Activated naive CD4-positive, alpha-beta T cell treated with anti-CD3 and anti-CD28 coated beads, Interleukin-2, amount 50 U/mL, for 72 hours (primary cell): ENCODE measurements around the gene TES. TPM values are rescaled to one million over a fixed set of nuclear protein-coding genes. Genes with fewer than 3 reads are reported as not detected.
"Not testable (repeated sequence)": the region's sequence is repeated elsewhere in the genome, so short reads cannot be mapped to it uniquely, and the experiment has no call there.

Experiments
- ATAC-seq, 2 donors: fragments of 150-1000 bp; cut with Tn5 transposase; 2 replicates each; pipeline ENCODE4 v1.10.0; 2021; ENCODE audit warnings: mild to moderate bottlenecking in 2 of 2, moderate library complexity in 2 of 2
- DNase-seq, 2 donors: peaks; one replicate each; pipeline ENCODE4 v3.0.0; 2021 to 2022; ENCODE audit warnings: low spot score in 2 of 2
- H3K27ac Mint-ChIP-seq, 2 donors: one replicate each; pipeline ENCODE4 v1.8.0; 2022; ENCODE audit warnings: mild to moderate bottlenecking in 2 of 2, mixed read lengths in 2 of 2
- H3K36me3 Mint-ChIP-seq, 2 donors: one replicate each; pipeline ENCODE4 v1.8.0; 2022; ENCODE audit warnings: mixed read lengths in 2 of 2
- H3K9me3 Mint-ChIP-seq, 2 donors: one replicate each; pipeline ENCODE4 v1.8.0; 2022; ENCODE audit warnings: mixed read lengths in 2 of 2
- total RNA-seq, 2 donors: library from RNA; stranded (reverse); gene quantifications; one replicate each; pipeline ENCODE4 v1.2.3, GENCODE V29; 2022

Gene TES, protein sequence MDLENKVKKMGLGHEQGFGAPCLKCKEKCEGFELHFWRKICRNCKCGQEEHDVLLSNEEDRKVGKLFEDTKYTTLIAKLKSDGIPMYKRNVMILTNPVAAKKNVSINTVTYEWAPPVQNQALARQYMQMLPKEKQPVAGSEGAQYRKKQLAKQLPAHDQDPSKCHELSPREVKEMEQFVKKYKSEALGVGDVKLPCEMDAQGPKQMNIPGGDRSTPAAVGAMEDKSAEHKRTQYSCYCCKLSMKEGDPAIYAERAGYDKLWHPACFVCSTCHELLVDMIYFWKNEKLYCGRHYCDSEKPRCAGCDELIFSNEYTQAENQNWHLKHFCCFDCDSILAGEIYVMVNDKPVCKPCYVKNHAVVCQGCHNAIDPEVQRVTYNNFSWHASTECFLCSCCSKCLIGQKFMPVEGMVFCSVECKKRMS
- 10 to 100 TPM; 45.8 to 79.2 TPM for total RNA-seq

DNA sequence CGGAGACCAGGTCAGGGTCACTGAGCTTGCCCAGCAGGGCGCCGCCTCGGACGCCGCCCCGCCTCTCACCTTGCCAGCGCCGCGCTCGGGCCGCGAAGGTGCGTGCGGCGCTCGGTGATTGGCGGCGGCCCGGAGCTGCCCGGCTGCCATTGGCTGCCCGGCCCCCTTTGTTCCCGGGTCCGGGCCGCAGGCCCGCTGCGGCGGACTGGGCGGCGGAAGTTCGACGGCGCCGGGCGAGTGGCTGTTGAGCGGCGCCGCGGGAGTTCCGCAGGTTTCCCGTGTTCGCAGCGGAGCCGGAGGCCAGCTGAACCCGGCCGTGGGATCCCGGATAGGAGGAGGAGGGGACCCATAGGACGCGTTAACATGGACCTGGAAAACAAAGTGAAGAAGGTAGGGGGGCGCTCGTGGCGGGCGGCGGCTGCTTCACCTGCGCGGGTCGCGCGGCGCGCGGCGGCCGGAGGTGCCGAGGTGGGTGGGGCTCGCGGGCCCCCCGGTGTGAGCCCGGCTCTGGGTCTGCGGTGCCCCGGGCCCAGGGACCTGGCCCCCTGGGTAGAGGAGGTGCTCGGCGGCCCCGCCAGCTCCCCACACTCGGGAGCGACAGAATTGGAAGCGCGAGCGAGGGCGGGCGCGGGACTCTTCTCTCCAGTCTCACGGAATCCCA, at the start of gene TES:
Gene TES, plus strand, starts transcription at position 195 of the 661 bp plus-strand sequence. Its CDS starts 169 bp downstream, at position 364.
- peaks cover 4 to 8% of the 10 kb centered on the region in 2 donors for H3K9me3 Mint-ChIP-seq
- ATAC-seq (peak; percentile 77 to 83), DNase-seq (peak; percentile 75 to 82)
- H3K36me3 Mint-ChIP-seq: peaks cover 15 to 26% of the 10 kb centered on the region in 2 donors
- H3K27ac Mint-ChIP-seq: peak within 1 kb of the TSS; percentile 96 to 97

DNA sequence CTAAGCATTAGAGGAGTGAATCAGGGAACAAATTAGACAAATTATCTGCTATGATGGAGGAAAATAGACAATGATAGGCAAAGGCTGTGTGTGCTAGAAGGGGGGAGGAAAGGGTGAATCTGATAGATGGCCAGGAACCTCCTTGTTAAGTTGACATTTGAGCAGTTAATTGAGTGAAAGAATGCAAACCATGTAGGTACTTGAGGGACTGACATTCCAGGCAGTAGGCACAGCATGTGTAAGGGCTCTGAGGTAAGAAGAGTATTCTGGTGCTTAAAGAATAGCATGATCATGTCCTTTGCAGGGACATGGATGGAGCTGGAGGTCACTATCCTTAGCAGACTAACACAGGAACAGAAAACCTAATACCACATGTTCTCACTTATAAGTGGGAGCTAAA, 48.6 kb upstream of the TES start:
- H3K27ac Mint-ChIP-seq: no peak overlapping the region
- no peaks in the 10 kb centered on the region for H3K36me3 Mint-ChIP-seq
- no peak for ATAC-seq
- no peaks in the 10 kb centered on the region for H3K9me3 Mint-ChIP-seq
- DNase-seq: no peak

DNA sequence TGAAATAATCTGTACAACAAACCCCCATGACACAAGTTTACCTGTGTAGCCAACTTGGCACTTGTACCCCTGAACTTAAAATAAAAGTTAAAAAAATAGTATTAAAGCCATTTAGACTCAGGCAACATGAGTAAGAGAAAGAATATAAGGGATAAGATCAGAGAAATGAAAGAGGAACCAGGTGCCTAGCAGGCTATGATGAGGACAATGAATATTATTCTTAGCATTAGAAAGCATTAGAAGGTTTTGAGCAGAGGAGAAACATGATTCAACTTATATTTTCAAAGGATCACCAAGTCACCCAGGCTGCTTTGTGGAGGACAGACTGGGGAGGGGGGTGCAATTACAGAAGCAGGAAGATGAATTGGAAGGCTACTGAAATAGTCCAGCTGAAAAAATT, 48.1 kb upstream of the TES start:
- Mint-ChIP-seq H3K36me3 (no peaks in the 10 kb centered on the region), H3K27ac (no peak overlapping the region), H3K9me3 (no peaks in the 10 kb centered on the region)
- no peak for DNase-seq
- no peak for ATAC-seq

DNA sequence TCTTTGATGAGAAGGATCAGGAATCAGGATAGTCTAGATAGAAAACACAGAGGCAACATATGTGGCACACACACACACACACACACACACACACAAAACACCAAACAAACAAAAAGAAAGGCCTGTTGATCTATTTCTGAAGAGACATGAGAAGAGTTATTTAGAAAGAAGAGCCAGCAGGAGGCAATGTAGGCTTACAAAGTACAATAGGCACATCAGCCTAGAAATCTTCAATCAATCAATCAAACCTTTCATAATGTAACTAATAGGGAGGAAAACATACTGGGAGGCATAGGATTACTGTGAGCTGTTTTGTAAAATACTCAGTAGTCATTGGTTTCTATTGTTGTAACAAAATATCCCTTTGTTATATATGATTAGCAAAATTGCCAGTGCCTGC, 47.3 kb upstream of the TES start:
- Mint-ChIP-seq H3K36me3 (no peaks in the 10 kb centered on the region), H3K9me3 (no peaks in the 10 kb centered on the region), H3K27ac (no peak overlapping the region)
- DNase-seq (no peak), ATAC-seq (no peak)

DNA sequence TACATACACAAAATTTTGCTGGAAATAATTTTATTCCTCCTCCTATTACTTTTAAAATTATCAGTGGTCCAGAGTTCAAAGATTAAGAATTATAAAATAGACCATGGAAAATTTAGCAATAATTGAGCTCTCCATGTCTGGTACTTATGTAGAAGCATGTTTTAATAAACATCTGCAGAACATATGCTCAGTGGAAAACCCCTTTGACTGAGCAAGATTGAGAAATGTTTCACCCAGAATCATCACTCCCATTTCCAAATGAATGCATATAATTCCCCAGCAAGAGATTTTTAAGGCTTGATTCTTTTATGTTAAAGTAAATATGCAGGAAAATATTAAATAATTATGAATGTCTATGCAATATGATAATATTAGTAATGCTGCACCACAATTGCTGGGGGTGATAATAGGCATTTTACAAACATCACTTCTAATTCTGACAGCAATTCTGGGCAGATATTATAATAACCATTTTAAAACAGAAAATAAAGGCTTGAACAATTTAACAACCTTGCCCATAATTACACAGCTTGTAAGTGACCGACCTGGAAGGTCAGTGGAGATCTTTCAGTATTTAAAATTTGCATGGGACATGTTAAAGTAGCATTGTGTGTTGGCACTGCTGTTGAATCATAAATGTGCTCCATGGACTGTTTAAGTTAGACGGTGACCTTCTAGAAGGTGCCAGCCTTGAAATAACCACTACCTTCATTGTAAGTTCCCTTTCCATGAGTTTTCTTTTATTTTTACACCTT, 45.6 kb upstream of the TES start:
- ATAC-seq: no peak
- H3K27ac Mint-ChIP-seq: no peak overlapping the region
- H3K9me3 Mint-ChIP-seq: no peaks in the 10 kb centered on the region
- DNase-seq: no peak
- H3K36me3 Mint-ChIP-seq: no peaks in the 10 kb centered on the region

DNA sequence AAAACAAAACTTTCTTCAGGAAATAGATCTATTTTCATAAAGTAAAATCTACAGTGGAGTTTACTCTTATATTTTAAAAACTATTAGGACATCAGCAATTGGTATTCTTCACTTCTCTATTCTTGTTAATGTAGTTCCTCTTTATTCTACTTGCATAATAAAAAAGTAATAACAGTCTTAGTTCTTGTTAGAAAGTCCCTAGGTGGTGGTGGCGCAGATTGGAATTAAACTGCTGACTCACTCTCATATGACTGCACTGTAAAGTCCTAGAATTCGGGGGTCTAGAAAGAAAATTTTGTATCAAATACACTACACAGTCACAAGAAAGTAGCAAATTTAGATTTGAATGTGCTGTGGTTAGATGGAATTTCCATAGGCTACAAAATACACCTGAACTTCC, 44.6 kb upstream of the TES start:
- Mint-ChIP-seq H3K27ac (no peak overlapping the region), H3K36me3 (no peaks in the 10 kb centered on the region), H3K9me3 (no peaks in the 10 kb centered on the region)
- ATAC-seq (no peak), DNase-seq (no peak)

DNA sequence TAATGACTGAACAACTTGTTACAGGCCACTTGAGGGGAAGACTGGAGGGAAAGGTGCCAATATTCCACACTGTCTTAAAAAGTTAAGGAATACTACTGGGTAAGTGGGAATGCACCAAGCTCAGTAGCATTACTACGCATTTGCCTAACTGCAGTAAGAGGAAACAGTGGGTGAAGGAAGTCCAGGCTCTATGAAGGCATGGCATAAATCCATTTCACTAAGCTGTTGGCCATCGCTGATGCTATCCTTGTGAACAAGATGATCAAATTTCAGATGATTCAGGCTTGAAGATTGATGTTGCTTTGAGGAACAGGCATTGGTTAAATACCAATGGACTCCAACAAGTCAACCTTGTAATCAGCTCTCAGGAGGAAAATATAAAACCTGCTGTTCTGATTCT, 44.2 kb upstream of the TES start:
- H3K9me3 Mint-ChIP-seq: no peaks in the 10 kb centered on the region
- H3K36me3 Mint-ChIP-seq: no peaks in the 10 kb centered on the region
- ATAC-seq (no peak), DNase-seq (no peak)
- no peak overlapping the region for H3K27ac Mint-ChIP-seq

DNA sequence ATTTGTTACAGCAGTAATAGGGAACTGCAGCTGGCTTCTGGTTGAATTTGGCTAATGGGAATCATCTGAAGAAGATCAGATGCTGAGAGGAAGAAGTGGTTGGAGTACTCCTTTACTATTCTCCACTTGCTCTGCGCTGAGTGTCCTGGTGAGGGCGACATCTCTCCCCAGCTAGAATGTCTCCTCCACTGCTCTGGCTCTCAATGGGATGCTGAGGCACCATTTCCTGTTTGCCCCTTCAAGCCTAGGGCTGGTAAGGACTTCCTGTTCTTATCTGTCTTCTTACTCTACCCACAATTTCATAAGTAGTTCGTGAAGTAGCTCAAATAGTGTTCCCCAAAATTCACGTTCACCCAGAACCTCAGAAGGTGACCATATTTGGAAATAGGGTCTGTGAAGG, 43.2 kb upstream of the TES start:
- no peaks in the 10 kb centered on the region for H3K9me3 Mint-ChIP-seq

DNA sequence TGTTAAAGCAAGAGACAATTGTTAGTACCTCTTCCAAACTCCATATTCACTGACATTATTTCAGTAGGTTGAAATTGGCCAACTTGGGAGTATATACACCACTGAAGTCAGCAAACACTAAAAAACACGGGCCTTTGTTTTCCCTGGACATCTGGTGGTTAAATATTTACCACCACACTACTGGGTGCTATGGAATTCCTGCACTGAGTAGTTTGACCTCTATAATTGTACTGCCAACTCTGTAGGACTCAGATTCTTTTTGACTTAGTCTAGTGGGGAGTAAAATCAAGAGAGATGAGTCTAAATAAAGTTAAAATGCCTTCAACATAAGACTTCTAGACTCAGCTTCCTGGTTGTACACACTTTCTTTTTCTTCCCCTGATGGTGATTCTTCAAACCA, 41.3 kb upstream of the TES start:
- DNase-seq (no peak), ATAC-seq (no peak)
- Mint-ChIP-seq H3K36me3 (no peaks in the 10 kb centered on the region), H3K9me3 (no peaks in the 10 kb centered on the region), H3K27ac (no peak overlapping the region)

More for the DNA sequence above, 43.2 kb upstream of the TES start:
- ATAC-seq: peak; percentile 56 to 68
- Mint-ChIP-seq H3K36me3 (no peaks in the 10 kb centered on the region), H3K27ac (no peak overlapping the region)
- peak in 1 of 2 donors; percentile 9 for DNase-seq

DNA sequence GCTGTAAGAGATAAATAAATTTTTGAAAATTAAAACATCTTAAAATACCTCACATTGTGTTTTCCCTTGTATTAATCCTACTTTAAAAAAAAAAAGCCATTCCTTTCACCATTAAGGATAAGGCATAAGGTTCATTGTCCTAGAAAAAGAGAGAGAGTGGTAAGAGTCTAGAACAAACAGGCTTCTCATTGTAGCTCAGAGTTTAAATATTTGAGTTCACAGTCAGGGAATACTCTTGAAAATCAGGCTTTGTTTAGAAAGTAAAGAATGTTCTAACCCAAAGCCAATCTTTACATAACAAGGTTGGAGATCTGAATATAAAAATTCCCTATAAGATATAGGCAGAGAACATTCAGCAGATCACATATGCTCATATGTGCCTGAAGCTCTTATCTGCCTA, 40.2 kb upstream of the TES start:
- no peak overlapping the region for H3K27ac Mint-ChIP-seq
- DNase-seq (no peak), ATAC-seq (no peak)
- no peaks in the 10 kb centered on the region for H3K9me3 Mint-ChIP-seq
- no peaks in the 10 kb centered on the region for H3K36me3 Mint-ChIP-seq

DNA sequence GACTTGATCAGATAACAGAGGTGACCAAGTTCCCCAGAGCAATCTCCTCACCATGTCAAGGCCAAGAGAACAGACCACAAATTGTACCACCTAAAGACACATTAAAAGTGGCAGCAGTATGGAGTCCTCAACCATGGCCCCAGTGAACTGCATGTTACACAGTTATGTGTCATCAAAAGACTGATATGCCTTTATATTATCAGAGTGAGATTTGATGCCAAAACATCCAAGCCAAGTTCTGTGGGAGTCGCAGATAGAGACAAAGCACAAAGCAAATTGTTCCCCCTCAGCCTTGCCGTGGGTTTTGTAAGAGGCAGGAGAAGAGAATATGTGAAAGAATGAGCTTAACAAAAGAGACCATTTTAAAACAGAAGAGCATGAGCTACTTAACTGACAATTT, 39.2 kb upstream of the TES start:
- DNase-seq: no peak
- no peak for ATAC-seq
- no peak overlapping the region for H3K27ac Mint-ChIP-seq
- H3K9me3 Mint-ChIP-seq: no peaks in the 10 kb centered on the region
- no peaks in the 10 kb centered on the region for H3K36me3 Mint-ChIP-seq

DNA sequence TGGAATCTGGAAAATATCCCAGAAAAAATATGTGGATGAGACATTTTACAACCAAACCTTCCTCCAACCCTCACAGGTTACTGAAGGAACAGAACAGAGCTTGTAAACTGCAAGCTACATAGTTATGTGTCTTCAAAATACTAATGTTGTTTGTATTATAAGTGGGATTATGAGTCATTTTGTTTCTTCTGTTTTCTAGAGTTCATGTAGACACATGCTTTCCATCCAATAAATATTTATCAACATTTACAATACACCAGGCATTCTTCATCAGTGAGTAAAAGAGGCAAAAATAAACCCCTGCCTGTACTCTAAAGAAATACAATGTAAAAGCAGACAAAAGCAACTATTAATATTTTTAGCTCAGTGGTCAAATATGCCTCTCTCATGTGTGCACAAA, 38.0 kb upstream of the TES start:
- DNase-seq: no peak
- Mint-ChIP-seq H3K36me3 (no peaks in the 10 kb centered on the region), H3K27ac (no peak overlapping the region), H3K9me3 (no peaks in the 10 kb centered on the region)
- ATAC-seq: no peak

DNA sequence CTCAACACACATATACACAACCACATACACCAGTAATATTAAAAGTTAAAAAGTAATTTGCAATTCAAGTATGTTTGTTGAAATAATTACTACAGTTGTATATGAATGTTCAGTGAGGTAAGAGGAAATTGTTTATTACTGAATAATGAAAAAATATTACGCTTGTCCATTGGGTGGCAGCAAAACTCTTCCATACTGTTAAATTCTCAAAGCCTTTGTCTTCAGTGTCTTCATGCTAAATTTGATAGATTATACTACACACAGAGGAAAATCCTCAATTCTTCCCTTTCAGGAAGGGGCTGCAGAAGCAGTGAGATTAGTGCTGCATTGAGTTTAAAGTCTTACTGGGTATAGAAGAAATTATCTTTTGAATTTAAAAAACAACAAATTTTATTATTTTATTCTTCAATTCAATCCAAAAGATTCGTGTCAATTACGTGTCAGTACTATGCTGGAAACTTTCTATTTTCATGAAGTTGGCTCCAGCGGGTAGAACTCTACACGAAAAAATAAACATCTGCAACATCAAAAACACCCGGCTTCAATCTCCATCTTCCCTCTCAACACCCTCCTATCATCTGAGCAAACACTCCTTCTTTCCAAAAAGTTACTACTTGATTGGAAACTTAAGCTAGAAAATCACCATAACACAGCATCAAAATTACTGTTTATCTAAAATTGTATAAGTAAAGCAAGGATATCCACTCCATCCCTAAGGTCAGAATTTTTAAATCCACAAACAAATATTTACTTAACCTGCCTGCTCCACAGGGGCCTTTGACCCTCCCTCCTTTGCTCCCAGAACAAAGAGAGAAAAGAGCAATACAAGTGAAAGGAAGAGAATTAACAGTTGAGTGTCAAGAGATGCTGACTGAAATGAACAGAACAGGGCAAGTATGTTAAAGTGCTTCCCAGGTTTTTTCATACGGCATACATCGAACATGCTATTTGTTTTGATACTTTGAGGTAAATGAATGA, 37.0 kb upstream of the TES start:
- peak; percentile 18 to 22 for ATAC-seq
- DNase-seq: peak in 1 of 2 donors; percentile 18
- no peaks in the 10 kb centered on the region for H3K36me3 Mint-ChIP-seq

DNA sequence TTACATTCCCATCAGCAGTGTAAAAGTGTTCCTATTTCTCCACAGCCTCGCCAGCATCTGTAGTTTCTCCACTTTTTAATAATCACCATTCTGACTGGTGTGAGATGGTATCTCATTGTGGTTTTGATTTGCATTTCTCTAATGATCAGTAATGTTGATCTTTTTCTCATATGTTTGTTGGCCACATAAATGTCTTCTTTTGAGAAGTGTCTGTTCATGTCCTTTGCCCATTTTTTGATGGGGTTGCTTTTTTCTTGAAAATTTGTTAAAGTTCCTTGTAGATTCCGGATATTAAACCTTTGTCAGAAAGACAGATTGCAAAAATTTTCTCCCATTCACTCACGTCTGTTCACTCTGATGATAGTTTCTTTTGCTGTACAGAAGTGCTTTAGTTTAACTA, 35.2 kb upstream of the TES start:
- ATAC-seq, H3K9me3 Mint-ChIP-seq, H3K36me3 Mint-ChIP-seq, H3K27ac Mint-ChIP-seq, DNase-seq: not testable (repeated sequence)

More for the DNA sequence above, 37.0 kb upstream of the TES start:
- Mint-ChIP-seq H3K27ac (no peak overlapping the region), H3K9me3 (no peaks in the 10 kb centered on the region)

DNA sequence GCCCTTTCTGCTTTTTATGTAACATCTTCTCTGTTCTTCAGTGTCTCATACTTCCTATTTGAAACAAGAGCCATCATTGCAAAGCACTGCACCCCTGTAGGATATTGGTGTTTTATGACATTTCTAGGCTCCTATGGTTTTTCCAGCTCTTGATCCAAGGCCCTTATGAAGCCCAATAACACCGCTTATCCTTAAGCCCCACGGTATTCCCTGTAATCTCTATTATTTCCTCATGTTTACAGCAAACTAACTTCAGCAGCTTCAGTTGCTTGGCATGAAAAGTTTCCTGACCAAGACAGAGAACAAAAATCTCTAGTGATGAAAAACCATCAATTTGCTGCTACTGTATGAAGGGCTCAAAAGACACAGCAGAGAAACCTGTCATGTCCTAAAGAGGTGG, 34.1 kb upstream of the TES start:
- H3K27ac Mint-ChIP-seq: no peak overlapping the region
- DNase-seq (no peak), ATAC-seq (no peak)
- H3K36me3 Mint-ChIP-seq: no peaks in the 10 kb centered on the region
- no peaks in the 10 kb centered on the region for H3K9me3 Mint-ChIP-seq

DNA sequence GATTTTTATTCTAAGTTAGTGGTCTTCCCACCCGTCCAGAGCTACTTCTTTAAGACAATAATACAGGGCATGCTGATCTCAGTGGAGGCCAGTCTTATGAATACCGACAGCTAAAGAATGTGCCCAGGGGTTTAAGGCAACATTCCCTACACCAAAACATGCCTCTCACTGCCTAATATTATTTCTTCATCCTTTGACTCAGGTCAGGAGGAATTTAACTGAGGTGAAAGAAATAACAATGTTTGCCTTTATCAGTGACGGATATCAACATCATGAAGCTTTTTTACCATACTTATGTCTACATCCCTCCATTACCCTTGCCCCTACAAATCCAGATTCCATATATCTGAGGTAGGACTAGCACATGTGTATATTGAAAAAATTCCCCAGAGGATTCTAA, 33.3 kb upstream of the TES start:
- DNase-seq (no peak), ATAC-seq (no peak)
- no peak overlapping the region for H3K27ac Mint-ChIP-seq
- no peaks in the 10 kb centered on the region for H3K9me3 Mint-ChIP-seq
- H3K36me3 Mint-ChIP-seq: no peaks in the 10 kb centered on the region
